Measurements from ENCODE around the gene TLR2. TPM values are rescaled to one million over a fixed set of nuclear protein-coding genes. Genes with fewer than 3 reads are reported as not detected.

Gene TLR2
- total RNA-seq, 1 experiment from 2014 or later: 0.90 TPM

DNA sequence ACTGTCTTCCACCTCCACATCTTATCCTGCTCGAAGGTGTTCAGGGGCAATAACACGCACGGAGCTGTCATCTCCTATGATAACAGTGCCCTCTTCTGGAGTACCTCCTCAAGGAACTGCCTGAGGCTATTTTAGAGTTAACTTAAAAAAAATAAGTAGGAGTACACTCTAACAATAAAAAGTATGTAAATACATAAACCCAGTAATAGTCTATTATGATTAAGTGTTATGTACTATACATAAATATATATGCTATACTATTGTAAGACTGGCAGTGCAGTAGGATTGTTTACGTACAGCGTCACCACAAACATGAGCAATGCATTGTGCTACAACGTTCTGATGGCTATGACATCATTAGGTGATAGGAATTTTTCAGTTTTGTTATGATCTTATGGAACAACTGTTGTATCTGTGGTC, 34.5 kb upstream of the TLR2 start:
- Histone ChIP-seq H2BK20ac (ENCODE audit: low read depth, low read length, poor library complexity, severe bottlenecking) (no peak overlapping the region), H3K4me2 (ENCODE audit: insufficient read depth, insufficient read length, low read length) (no peak overlapping the region), H2BK15ac (ENCODE audit: low read depth, low read length) (no peak overlapping the region), H3K27me3 (ENCODE audit: insufficient read depth, low read length) (no peaks in the 10 kb centered on the region), H3K79me1 (ENCODE audit: insufficient read depth, low read depth, low read length, poor library complexity, severe bottlenecking) (no peaks in the 10 kb centered on the region), H3K4ac (ENCODE audit: low read depth, low read length) (no peak overlapping the region), H4K5ac (ENCODE audit: insufficient read length, low read depth, low read length) (no peak overlapping the region), H3K18ac (ENCODE audit: insufficient read length, low read depth, low read length) (no peak overlapping the region), H3K79me2 (ENCODE audit: insufficient read depth, low read length) (no peaks in the 10 kb centered on the region), H3K4me1 (ENCODE audit: insufficient read depth, low read length) (0 out of 2 replicates have a peak, but pooled peaks cover 4% of the 10 kb centered on the region), H4K8ac (replicated peaks; ENCODE audit: insufficient read length, low read depth, low read length) (no peak overlapping the region), H2BK12ac (ENCODE audit: insufficient read length, low read depth, low read length) (no peak overlapping the region), H2AK5ac (ENCODE audit: insufficient read length, low read length) (no peak overlapping the region), H4K91ac (ENCODE audit: insufficient read length, low read depth, low read length) (no peak overlapping the region), H3K27ac (ENCODE audit: insufficient read length, low read depth, low read length) (no peak overlapping the region), H4K20me1 (ENCODE audit: control insufficient read depth, insufficient read depth, insufficient read length) (no peaks in the 10 kb centered on the region), H3K14ac (ENCODE audit: insufficient read depth, low read length) (no peak overlapping the region), H2BK5ac (ENCODE audit: insufficient read length, low read length) (no peak overlapping the region), H3T11ph (ENCODE audit: low read length) (no peak overlapping the region), H3K9me3 (ENCODE audit: control insufficient read depth, low read depth, low read length) (no peaks in the 10 kb centered on the region), H3K56ac (ENCODE audit: insufficient read length, low read depth, low read length) (no peak overlapping the region), H3K23ac (ENCODE audit: insufficient read length, low read depth, low read length) (no peak overlapping the region), H2BK120ac (ENCODE audit: low read depth, low read length, poor library complexity, severe bottlenecking) (no peak overlapping the region), H2AFZ (ENCODE audit: low read length) (no peak overlapping the region), H3K23me2 (ENCODE audit: insufficient read length, low read depth, low read length, poor library complexity, severe bottlenecking) (no peaks in the 10 kb centered on the region), H3K9ac (ENCODE audit: extremely low read depth, insufficient read length, low read length) (no peak overlapping the region)
- Mint-ChIP-seq H3K27me3 (ENCODE audit: low read depth) (peaks cover 2% of the 10 kb centered on the region; the same call in 1 of the 2 replicates), H3K4me1 (peaks cover 11 to 14% of the 10 kb centered on the region in 2 experiments), H3K27ac (no peak overlapping the region), H3K4me3 (no peak overlapping the region), H3K9me3 (peaks cover 8% of the 10 kb centered on the region in 2 experiments), H3K36me3 (ENCODE audit: insufficient read depth in 1 of 3, low read depth in 3 of 3) (peaks cover 3 to 11% (median 5%) of the 10 kb centered on the region in 3 experiments; a peak in 6 of 7 replicates)
- WGBS (ENCODE audit: extremely low coverage, insufficient read length, low lambda C conversion rate): no CpG with 5 or more reads among the region's 6 CpGs
- TF ChIP-seq, protein P1, sequence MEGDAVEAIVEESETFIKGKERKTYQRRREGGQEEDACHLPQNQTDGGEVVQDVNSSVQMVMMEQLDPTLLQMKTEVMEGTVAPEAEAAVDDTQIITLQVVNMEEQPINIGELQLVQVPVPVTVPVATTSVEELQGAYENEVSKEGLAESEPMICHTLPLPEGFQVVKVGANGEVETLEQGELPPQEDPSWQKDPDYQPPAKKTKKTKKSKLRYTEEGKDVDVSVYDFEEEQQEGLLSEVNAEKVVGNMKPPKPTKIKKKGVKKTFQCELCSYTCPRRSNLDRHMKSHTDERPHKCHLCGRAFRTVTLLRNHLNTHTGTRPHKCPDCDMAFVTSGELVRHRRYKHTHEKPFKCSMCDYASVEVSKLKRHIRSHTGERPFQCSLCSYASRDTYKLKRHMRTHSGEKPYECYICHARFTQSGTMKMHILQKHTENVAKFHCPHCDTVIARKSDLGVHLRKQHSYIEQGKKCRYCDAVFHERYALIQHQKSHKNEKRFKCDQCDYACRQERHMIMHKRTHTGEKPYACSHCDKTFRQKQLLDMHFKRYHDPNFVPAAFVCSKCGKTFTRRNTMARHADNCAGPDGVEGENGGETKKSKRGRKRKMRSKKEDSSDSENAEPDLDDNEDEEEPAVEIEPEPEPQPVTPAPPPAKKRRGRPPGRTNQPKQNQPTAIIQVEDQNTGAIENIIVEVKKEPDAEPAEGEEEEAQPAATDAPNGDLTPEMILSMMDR (conservative IDR thresholded peaks at IDR 0.05): peak; percentile 74
- DNase-seq: no peak
